IMR-90 (cell line): ENCODE data around the gene ANTXR2. TPM values are rescaled to one million over a fixed set of nuclear protein-coding genes. Genes with fewer than 3 reads are reported as not detected.

Source experiments
- ATAC-seq: fragments of 200-7000 bp; cut with Tn5 transposase; 2 replicates; pipeline ENCODE4 v1.9.1; 2020; ENCODE audit warnings: low read depth, mild to moderate bottlenecking, moderate library complexity
- BruUV-seq: library from RNA; stranded (reverse); fragments of 400-500 nt; replicated peaks from 2 replicates; lab custom pipeline; 2021; lab: Mats Ljungman, UMichigan
- CTCF ChIA-PET: fragments of 300-600 bp; formaldehyde crosslinking; extraction: SDS; loops from one replicate; lab custom pipeline; 2021; ENCODE audit warnings: antibody characterized with exemption; lab: Yijun Ruan, JAX
- POLR2A ChIA-PET: fragments of 300-600 bp; sonication (Branson Sonifier 250); formaldehyde crosslinking; loops from one replicate; lab custom pipeline; 2022; ENCODE audit warnings: antibody characterized with exemption; ENCODE audit not compliant: unreplicated experiment; lab: Charles Lee
- DNase-seq: peaks from one replicate; pipeline ENCODE4 v3.0.0; 2013
- H2AFZ ChIP-seq: replicated peaks from 2 replicates; pipeline ENCODE3; 2013; ENCODE audit warnings: low read length, mild to moderate bottlenecking; ENCODE audit not compliant: poor library complexity
- H2AK5ac ChIP-seq: 2 replicates; pipeline ENCODE4 v1.6.1; 2013; ENCODE audit warnings: low read depth, low read length, inconsistent platforms
- H2AK9ac ChIP-seq: replicated peaks from 2 replicates; pipeline ENCODE3; 2013; ENCODE audit warnings: mild to moderate bottlenecking, low read depth, low read length, moderate library complexity; ENCODE audit not compliant: poor library complexity
- H2BK120ac ChIP-seq: 2 replicates; pipeline ENCODE4 v1.6.1; 2013; ENCODE audit warnings: low read depth, low read length, inconsistent platforms
- H2BK15ac ChIP-seq: 3 replicates; pipeline ENCODE4 v1.6.1; 2013; ENCODE audit warnings: low read depth, low read length, inconsistent platforms
- H2BK20ac ChIP-seq: 2 replicates; pipeline ENCODE4 v1.6.1; 2013; ENCODE audit warnings: low read depth, mild to moderate bottlenecking, inconsistent platforms, low read length, moderate library complexity
- H2BK5ac ChIP-seq: 2 replicates; pipeline ENCODE4 v1.6.1; 2013; ENCODE audit warnings: mild to moderate bottlenecking, low read depth, low read length, inconsistent platforms; ENCODE audit not compliant: poor library complexity, severe bottlenecking
- H3K14ac ChIP-seq: replicated peaks from 2 replicates; pipeline ENCODE4 v1.6.1; 2013; ENCODE audit warnings: low read depth, low read length, inconsistent platforms
- H3K18ac ChIP-seq: 2 replicates; pipeline ENCODE4 v1.6.1; 2013; ENCODE audit warnings: low read depth, low read length, control low read depth
- H3K23ac ChIP-seq: 2 replicates; pipeline ENCODE4 v1.6.1; 2013; ENCODE audit warnings: low read depth, low read length, inconsistent platforms
- H3K27ac ChIP-seq: 2 replicates; pipeline ENCODE4 v1.5.1; 2013; ENCODE audit warnings: mild to moderate bottlenecking, control low read depth, low read length; ENCODE audit not compliant: insufficient read depth
- H3K27me3 ChIP-seq: 2 replicates; pipeline ENCODE4 v1.6.1; 2013; ENCODE audit warnings: low read length; ENCODE audit not compliant: control insufficient read depth, insufficient read depth
- H3K36me3 ChIP-seq: 2 replicates; pipeline ENCODE4 v1.6.1; 2013; ENCODE audit warnings: low read length, mixed read lengths; ENCODE audit not compliant: control insufficient read depth, insufficient read depth
- H3K4ac ChIP-seq: 2 replicates; pipeline ENCODE4 v1.6.1; 2013; ENCODE audit warnings: low read depth, low read length, inconsistent platforms
- H3K4me1 ChIP-seq: 2 replicates; pipeline ENCODE4 v1.6.1; 2013; ENCODE audit warnings: low read length, mixed read lengths; ENCODE audit not compliant: control insufficient read depth, insufficient read depth
- H3K4me2 ChIP-seq: 2 replicates; pipeline ENCODE4 v1.6.1; 2013; ENCODE audit warnings: low read depth, mild to moderate bottlenecking, control low read depth, low read length, moderate library complexity
- H3K4me3 ChIP-seq: 2 replicates; pipeline ENCODE4 v1.5.1; 2013; ENCODE audit warnings: low read depth, mild to moderate bottlenecking, control low read depth, low read length, moderate library complexity; ENCODE audit not compliant: insufficient read depth
- H3K56ac ChIP-seq: 2 replicates; pipeline ENCODE4 v1.6.1; 2013; ENCODE audit warnings: low read length, inconsistent platforms; ENCODE audit not compliant: insufficient read depth; ENCODE audit errors: extremely low read depth
- H3K79me1 ChIP-seq, 2 experiments: 2 replicates each; pipeline ENCODE4 v1.6.1; 2013; ENCODE audit warnings: low read length in 2 of 2, inconsistent platforms in 1 of 2, low read depth in 1 of 2
- H3K9ac ChIP-seq: 2 replicates; pipeline ENCODE4 v1.6.1; 2013; ENCODE audit warnings: low read depth, low read length, control low read depth
- H3K9me1 ChIP-seq: 2 replicates; pipeline ENCODE4 v1.6.1; 2013; ENCODE audit warnings: low read length, inconsistent platforms; ENCODE audit not compliant: insufficient read depth
- H3K9me3 ChIP-seq: 2 replicates; pipeline ENCODE4 v1.6.1; 2013; ENCODE audit warnings: low read length; ENCODE audit not compliant: control insufficient read depth, insufficient read depth
- H4K20me1 ChIP-seq: 2 replicates; pipeline ENCODE4 v1.6.1; 2013; ENCODE audit warnings: low read length, inconsistent platforms; ENCODE audit not compliant: insufficient read depth
- H4K5ac ChIP-seq: 2 replicates; pipeline ENCODE4 v1.6.1; 2013; ENCODE audit warnings: mild to moderate bottlenecking, low read depth, low read length, control low read depth
- H4K8ac ChIP-seq, 2 experiments: 2 replicates each; pipeline ENCODE4 v1.6.1; 2013; ENCODE audit warnings: low read depth in 2 of 2, low read length in 2 of 2, control low read depth in 1 of 2, inconsistent platforms in 1 of 2
- H4K91ac ChIP-seq: 2 replicates; pipeline ENCODE4 v1.6.1; 2013; ENCODE audit warnings: low read depth, low read length, inconsistent platforms; ENCODE audit not compliant: insufficient read depth
- CHD1 ChIP-seq: IDR thresholded peaks from 2 replicates; pipeline ENCODE4 v1.6.1; 2012; ENCODE audit warnings: low read depth, low read length, improper control_type of control experiment
- MAFK ChIP-seq: IDR thresholded peaks from 2 replicates; pipeline ENCODE4 v1.6.1; 2012; ENCODE audit warnings: low read depth, low read length, improper control_type of control experiment
- MAZ ChIP-seq: IDR thresholded peaks from 2 replicates; pipeline ENCODE4 v1.6.1; 2012; ENCODE audit warnings: low read depth, mild to moderate bottlenecking, low read length, improper control_type of control experiment, moderate library complexity, borderline replicate concordance
- MXI1 ChIP-seq: IDR thresholded peaks from 2 replicates; pipeline ENCODE4 v1.6.1; 2012; ENCODE audit warnings: low read depth, mild to moderate bottlenecking, low read length, moderate library complexity, borderline replicate concordance
- POLR2A ChIP-seq: IDR thresholded peaks from 2 replicates; pipeline ENCODE4 v1.6.1; 2012; ENCODE audit warnings: mild to moderate bottlenecking, low read depth, low read length
- RAD21 ChIP-seq: IDR thresholded peaks from 2 replicates; pipeline ENCODE4 v1.6.1; 2012; ENCODE audit warnings: low read length, improper control_type of control experiment
- RCOR1 ChIP-seq: IDR thresholded peaks from 2 replicates; pipeline ENCODE4 v1.6.1; 2012; ENCODE audit warnings: mild to moderate bottlenecking, low read length, improper control_type of control experiment; ENCODE audit not compliant: insufficient replicate concordance
- RFX5 ChIP-seq: IDR thresholded peaks from 2 replicates; pipeline ENCODE4 v1.8.0; 2012; ENCODE audit warnings: low read depth, mild to moderate bottlenecking, low read length, moderate library complexity
- SMC3 ChIP-seq: fragments of 150-350 bp; IDR thresholded peaks from 2 replicates; pipeline ENCODE4 v1.6.1; 2016; ENCODE audit warnings: low read depth, mild to moderate bottlenecking, antibody characterized with exemption, low read length, moderate library complexity
- WGBS, 2 experiments: methylation state at CpG; one replicate each; pipeline versions ENCODE4 v1.1.5 to v1.1.7; 2013; ENCODE audit warnings: missing lambda C conversion rate in 2 of 2; ENCODE audit not compliant: insufficient read length in 1 of 2; ENCODE audit errors: extremely low coverage in 2 of 2; 5-methylcytosine and 5-hydroxymethylcytosine counted together
- dilution Hi-C: fragments of 300-500 bp; cut with HindIII; formaldehyde crosslinking; loops from one replicate; pipeline ENCODE4 v1.14.3; 2018; ENCODE audit warnings: low sequenced_read_pairs; ENCODE audit not compliant: unreplicated experiment
- in situ Hi-C: fragments of 300-500 bp; cut with MboI; formaldehyde crosslinking; loops from 3 replicates; pipeline ENCODE4 v1.14.3; 2019; ENCODE audit warnings: low sequenced_read_pairs, inconsistent platforms, mixed read lengths
- intact Hi-C: fragments of 100-400 bp; cut with micrococcal nuclease; formaldehyde crosslinking; loops from 2 replicates; pipeline ENCODE4 v1.10.0; 2022
- polyA plus RNA-seq, 3 experiments: library from polyadenylated mRNA; depleted of rRNA; stranded (reverse); fragments of >200 nt; gene quantifications; 2 replicates each; pipeline ENCODE4 v1.2.3, GENCODE V29; 2012; ENCODE audit warnings: low replicate concordance in 1 of 3
- total RNA-seq: library from RNA; depleted of rRNA; stranded (reverse); fragments of >200 nt; gene quantifications from 2 replicates; pipeline ENCODE4 v1.2.3, GENCODE V29; 2012

The ANTXR2 gene
- total and polyA plus RNA-seq, 2 of the 4 experiments (the other 2 are of a cell fraction) = 46.8 to 88.5 TPM

- H2BK20ac ChIP-seq = no peak overlapping the region
- H3K14ac ChIP-seq = no peak overlapping the region
- TF ChIP-seq MAZ = no peak
- TF ChIP-seq SMC3 = no peak
- no peak for TF ChIP-seq POLR2A
- TF ChIP-seq MXI1 = no peak
- no peak for TF ChIP-seq RFX5
- TF ChIP-seq RCOR1 = no peak
- TF ChIP-seq CHD1 = no peak
- TF ChIP-seq RAD21 = no peak
- no peak for TF ChIP-seq MAFK
- H2BK15ac ChIP-seq = no peak overlapping the region
- ATAC-seq (no peak), DNase-seq (no peak)
- BruUV-seq = no TSS peak
- no peaks in the 10 kb centered on the region for H3K27me3 ChIP-seq
- no peaks in the 10 kb centered on the region for H4K20me1 ChIP-seq
- POLR2A ChIA-PET = no interaction called here
- H2AK9ac ChIP-seq = no peak overlapping the region
- no peak overlapping the region for H3K56ac ChIP-seq
- H3K4me2 ChIP-seq = no peak overlapping the region
- H3K9me3 ChIP-seq = no peaks in the 10 kb centered on the region
- no peak overlapping the region for H3K23ac ChIP-seq
- H2BK5ac ChIP-seq = no peak overlapping the region
- no peak overlapping the region for H3K4me3 ChIP-seq
- no peak overlapping the region for H3K27ac ChIP-seq
- dilution Hi-C loops (no loop called here), in situ Hi-C loops (no loop called here), intact Hi-C loops (no loop called here)
- no peak overlapping the region for H2BK120ac ChIP-seq
- no peak overlapping the region for H3K9ac ChIP-seq
- no peak overlapping the region for H4K8ac ChIP-seq
- H3K79me1 ChIP-seq = peaks cover 3 to 6% of the 10 kb centered on the region in 2 experiments; a peak in 3 of 4 replicates
- WGBS, 2 experiments = no CpG with 5 or more reads among the region's 1 CpG
- H3K18ac ChIP-seq = no peak overlapping the region
- CTCF ChIA-PET = interaction anchor here (0.6 kb wide), 2 partner anchors 23 to 246 kb away, joined by 5 read pairs; no protein-coding TSS in a partner anchor
- H3K36me3 ChIP-seq = peaks cover 16% of the 10 kb centered on the region
- H2AFZ ChIP-seq = no peak overlapping the region
- H3K4ac ChIP-seq = no peak overlapping the region
- no peaks in the 10 kb centered on the region for H3K4me1 ChIP-seq
- H2AK5ac ChIP-seq = no peak overlapping the region
- H4K5ac ChIP-seq = no peak overlapping the region
- H4K91ac ChIP-seq = no peak overlapping the region
- H3K9me1 ChIP-seq = no peaks in the 10 kb centered on the region; the same call in 1 of the 2 replicates
Measured at GRCh38 chr4:79979785-79980437, 93.1 kb downstream of the ANTXR2 start.
